GM19372 (cell line): Measurements from ENCODE around the gene CBFA2T3.

ENCODE experiments used
- ATAC-seq: cut with Tn5 transposase; IDR thresholded peaks from one replicate; pipeline ENCODE4 v1.9.1; 2021; ENCODE audit warnings: mild to moderate bottlenecking, low read depth, moderate library complexity; ENCODE audit not compliant: unreplicated experiment

CBFA2T3 gene

GRCh38 chr16:88914750-88915368 is 62.1 kb downstream of the CBFA2T3 start:
- ATAC-seq, result no peak

GRCh38 chr16:88913870-88914269 is 63.1 kb downstream of the CBFA2T3 start:
- no peak for ATAC-seq

GRCh38 chr16:88913001-88913612 is 63.9 kb downstream of the CBFA2T3 start:
- ATAC-seq, result no peak

GRCh38 chr16:88912556-88912955 is 64.5 kb downstream of the CBFA2T3 start:
- no peak for ATAC-seq

GRCh38 chr16:88911946-88912310 is 65.1 kb downstream of the CBFA2T3 start:
- ATAC-seq, result no peak

GRCh38 chr16:88911136-88911945 is 65.7 kb downstream of the CBFA2T3 start:
- ATAC-seq, result no peak

- ATAC-seq, result no peak
These were observed 66.5 kb downstream of the CBFA2T3 start for GRCh38 chr16:88910284-88911135.

- no peak for ATAC-seq
These were observed 67.4 kb downstream of the CBFA2T3 start for GRCh38 chr16:88909431-88910210.

- ATAC-seq, result no peak
These were observed 68.7 kb downstream of the CBFA2T3 start for GRCh38 chr16:88908307-88908706.

- no peak for ATAC-seq
These were observed 69.2 kb downstream of the CBFA2T3 start for GRCh38 chr16:88907768-88908167.

GRCh38 chr16:88906535-88907105 is 70.4 kb downstream of the CBFA2T3 start:
- no peak for ATAC-seq

GRCh38 chr16:88906020-88906419 is 71.0 kb downstream of the CBFA2T3 start:
- no peak for ATAC-seq

GRCh38 chr16:88905563-88905962 is 71.4 kb downstream of the CBFA2T3 start:
- ATAC-seq, result no peak

GRCh38 chr16:88904676-88905365 is 72.2 kb downstream of the CBFA2T3 start:
- no peak for ATAC-seq

GRCh38 chr16:88903267-88903666 is 73.7 kb downstream of the CBFA2T3 start:
- ATAC-seq, result no peak

GRCh38 chr16:88902744-88903143 is 74.3 kb downstream of the CBFA2T3 start:
- ATAC-seq, result no peak

- ATAC-seq, result no peak
These were observed 75.2 kb downstream of the CBFA2T3 start for GRCh38 chr16:88901718-88902337.

- ATAC-seq, result no peak
These were observed 76.3 kb downstream of the CBFA2T3 start for GRCh38 chr16:88900662-88901052.
